HG03280 (cell line): ENCODE results near the gene MAT2A.
A peak's percentile ranks its signal among the peaks of the same experiment; 100 is the strongest.
"Not testable (repeated sequence)": the region's sequence is repeated elsewhere in the genome, so short reads cannot be mapped to it uniquely, and the experiment has no call there.

Experiments used
- ATAC-seq: cut with Tn5 transposase; IDR thresholded peaks from one replicate; pipeline ENCODE4 v1.9.1; 2021; ENCODE audit warnings: mild to moderate bottlenecking, moderate library complexity; ENCODE audit not compliant: unreplicated experiment

MAT2A gene

DNA sequence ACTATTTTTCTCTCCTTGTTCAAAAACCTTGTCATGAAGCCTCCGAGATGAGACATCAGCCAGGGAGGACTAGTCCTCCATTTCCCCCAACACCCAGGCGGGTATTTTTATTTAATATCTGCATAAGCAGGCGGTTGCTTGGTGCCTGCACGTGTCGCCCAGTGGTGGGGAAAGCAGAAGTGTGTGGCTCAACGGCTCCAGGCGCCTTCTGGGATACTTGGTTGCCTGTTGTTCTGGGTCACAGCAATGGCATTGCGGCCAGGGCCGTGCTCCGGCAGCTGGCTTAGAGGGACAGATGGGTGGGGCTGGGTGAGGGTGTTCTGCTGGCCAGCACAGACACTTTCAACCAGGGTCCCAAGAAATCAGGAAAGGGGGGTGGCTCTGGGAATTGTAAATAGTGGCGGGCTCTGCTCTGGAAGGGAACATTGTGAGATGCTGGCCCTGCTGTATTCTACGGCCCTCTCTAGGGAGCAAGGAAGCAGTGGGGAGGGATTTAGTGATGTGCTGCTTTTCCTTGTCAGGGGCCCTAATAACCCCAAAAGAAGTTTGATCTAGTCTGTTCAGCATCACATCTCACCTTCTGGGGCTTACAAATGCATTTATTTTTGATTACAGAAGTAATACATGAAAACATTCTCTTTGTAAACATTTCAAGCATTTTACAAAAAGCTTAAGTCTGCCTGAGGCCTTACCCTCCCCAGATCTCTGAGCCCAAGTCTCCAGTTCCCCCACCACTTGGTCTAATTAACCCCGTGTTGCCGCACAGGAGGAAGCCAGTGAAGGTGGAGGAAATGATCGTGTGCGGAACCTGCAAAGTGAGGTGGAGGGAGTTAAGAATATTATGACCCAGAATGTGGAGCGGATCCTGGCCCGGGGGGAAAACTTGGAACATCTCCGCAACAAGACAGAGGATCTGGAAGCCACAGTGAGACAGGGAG, 39.5 kb downstream of the MAT2A start:
- peak; percentile 44 for ATAC-seq

GRCh38 chr2:85579266-85579935, 40.4 kb downstream of the MAT2A start:
- no peak for ATAC-seq

- no peak for ATAC-seq
Measured at GRCh38 chr2:85580206-85580605, 41.2 kb downstream of the MAT2A start.

DNA sequence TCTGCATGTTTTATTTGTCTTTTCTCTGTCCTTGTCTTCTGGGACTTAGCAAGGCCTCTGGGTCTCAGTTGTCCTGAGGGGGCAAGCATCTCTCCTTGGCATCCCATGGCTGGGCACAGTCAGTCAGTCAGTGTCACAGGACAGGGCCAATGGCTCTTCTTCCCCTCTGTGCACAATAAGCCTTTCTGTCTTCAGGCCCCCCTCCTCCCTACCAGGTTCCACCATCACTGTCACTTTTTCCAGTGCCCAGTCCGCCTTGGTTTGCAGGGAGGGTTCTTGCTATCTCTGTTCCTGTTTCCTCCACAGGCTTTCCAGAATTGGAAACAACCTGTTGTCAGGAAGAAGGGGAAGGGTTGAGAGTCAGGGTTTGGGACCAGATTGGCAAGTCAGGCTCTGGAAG, 43.5 kb downstream of the MAT2A start:
- ATAC-seq: no peak

- ATAC-seq: peak; percentile 62
Measured at GRCh38 chr2:85583667-85584353, 44.8 kb downstream of the MAT2A start.

- peak; percentile 40 for ATAC-seq
Measured at GRCh38 chr2:85584354-85584856, 45.4 kb downstream of the MAT2A start, which contains the start of gene VAMP5. TSS of gene VAMP5 (plus strand) at chr2:85584431. CDS start at chr2:85584491, 60 bp downstream.

DNA sequence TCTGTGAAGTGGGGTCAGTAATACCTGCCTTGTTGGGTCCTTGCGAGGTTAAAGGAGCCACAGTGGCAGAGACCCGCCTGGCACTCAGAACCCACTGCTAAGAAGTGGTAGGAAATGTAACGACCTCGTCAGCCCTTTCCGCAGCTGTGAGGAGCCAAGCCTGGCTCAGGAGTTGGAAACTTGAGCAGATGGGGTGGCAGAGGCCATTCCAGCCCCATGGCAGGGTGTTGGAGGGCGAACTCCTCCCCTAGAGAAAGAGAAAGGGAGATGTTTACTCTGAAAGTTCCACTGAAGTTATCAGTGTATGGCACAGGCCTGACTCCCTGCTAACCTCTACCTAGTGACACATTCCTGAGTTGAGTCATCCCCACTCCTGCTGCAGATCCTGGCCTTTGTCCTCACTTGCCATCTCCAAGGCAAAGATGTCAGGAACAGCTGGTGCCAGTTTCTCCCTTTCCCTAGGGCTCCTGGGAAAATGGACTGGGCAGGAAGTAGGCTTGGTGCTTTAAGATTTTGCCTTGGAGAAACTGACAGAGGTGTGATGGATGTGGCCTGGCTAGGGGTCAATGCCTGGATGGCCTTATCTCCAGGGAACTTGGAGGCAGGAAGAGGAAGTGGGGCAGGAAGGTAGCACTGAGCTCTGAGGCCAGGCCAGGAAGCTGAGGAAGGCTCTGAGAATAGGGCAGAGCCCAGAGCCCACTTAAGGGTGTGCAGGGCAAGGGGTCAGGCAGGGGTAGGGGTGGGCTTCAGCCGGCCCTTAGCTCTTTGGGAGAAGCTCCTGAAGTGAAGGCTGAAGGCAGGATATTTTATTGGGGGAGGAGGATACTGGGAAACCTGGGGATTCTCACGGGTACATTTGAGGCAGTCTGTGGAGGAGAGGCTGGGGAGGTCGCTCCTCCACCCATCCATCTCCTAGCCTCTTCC, 46.2 kb downstream of the MAT2A start:
- peak; percentile 33 for ATAC-seq

- no peak for ATAC-seq
Measured at GRCh38 chr2:85585781-85586105, 46.8 kb downstream of the MAT2A start.

DNA sequence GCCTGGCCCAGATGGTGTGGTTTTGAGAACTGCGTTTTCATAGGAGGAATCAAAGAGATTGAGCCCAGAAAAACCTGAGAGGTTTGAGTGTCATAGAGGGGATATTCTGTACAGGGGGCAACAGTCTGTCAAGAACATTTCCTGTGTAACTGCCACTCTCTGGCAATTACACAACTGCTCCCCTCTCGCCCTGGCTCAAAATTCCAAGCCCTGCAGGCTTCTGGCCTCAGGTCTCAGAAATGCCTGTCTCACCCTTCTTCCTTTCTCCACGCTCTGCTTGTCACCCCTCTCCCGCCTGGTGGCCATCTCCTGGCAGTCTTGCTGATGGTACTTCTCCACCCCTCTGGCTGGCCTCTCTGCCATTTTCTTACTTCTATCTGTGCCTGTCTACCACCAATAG, 49.3 kb downstream of the MAT2A start:
- no peak for ATAC-seq

- no peak for ATAC-seq
Measured at GRCh38 chr2:85588645-85589044, 49.7 kb downstream of the MAT2A start.

DNA sequence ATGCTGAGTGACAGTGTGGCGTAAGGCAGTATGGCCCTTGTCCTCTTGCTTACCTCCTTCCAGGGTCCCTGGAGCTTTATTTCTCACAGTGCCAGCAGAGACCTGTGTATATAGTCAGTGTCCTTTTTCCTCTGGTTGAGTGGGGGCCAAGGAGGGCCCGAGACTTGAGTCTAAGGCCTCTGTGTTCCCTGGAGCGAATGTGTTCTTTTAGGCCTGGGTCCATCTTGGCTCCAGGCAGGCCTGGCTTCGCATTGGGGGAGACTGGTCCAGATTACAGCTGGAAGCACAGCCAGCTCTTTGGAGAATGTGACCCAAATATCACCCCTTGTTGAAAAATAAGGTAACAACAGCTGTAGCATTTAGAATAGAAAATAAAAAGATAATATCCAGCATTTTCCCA, 50.2 kb downstream of the MAT2A start:
- ATAC-seq: no peak

DNA sequence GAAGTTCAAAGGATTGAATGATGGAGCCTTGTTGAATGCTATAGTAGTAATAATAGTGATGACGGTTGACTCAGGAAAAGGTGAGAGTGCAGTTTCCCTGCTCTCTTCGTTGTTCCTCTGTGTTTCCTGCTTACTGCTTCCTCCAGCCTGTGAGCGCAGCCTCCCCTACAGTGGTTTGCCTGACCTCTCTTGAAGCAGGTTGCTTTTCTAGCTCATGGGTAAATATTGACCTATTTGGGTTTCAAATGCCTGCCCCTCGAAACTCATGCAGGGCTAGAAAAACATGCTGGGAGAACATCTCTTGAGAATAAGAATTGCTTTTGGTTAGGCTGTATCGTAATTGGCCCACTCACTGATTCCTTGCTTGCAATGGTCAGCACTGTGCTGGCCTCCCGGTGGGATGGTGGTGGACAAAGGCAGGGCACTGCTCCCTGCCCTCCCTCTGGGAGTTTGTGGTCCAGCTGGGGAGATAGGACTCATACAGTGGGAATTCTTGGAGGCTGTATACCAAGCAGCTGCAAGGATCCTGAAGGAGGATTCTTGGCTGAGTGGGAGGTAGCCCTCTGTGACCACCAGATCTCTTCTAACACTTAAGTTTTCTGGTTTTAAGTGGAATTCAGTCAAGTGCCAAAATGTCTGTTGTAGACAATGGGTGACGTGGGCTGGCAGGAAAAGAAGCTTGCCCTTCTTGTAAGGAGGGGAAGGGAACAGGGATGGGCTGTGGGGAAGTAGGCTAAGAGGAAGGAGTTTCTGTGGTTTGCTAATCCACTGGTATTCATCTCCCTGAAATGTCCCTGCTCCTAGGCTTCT, 51.2 kb downstream of the MAT2A start:
- ATAC-seq: no peak

- ATAC-seq: no peak
Measured at GRCh38 chr2:85590950-85591349, 52.0 kb downstream of the MAT2A start.

GRCh38 chr2:85591563-85591962, 52.6 kb downstream of the MAT2A start:
- no peak for ATAC-seq

- ATAC-seq: not testable (repeated sequence)
Measured at GRCh38 chr2:85592299-85592698, 53.3 kb downstream of the MAT2A start.

GRCh38 chr2:85593023-85593422, 54.1 kb downstream of the MAT2A start:
- ATAC-seq: no peak
